Coronary artery (tissue), 2 donors: ENCODE data around the gene MEPCE.
A peak's percentile ranks its signal among the peaks of the same experiment; 100 is the strongest.
"Not testable (repeated sequence)": the region's sequence is repeated elsewhere in the genome, so short reads cannot be mapped to it uniquely, and the experiment has no call there.

ENCODE experiments used
- DNase-seq: peaks from one replicate; pipeline ENCODE4 v3.0.0-alpha.2; 2017; ENCODE audit warnings: low spot score
- H3K27ac ChIP-seq, 2 donors: fragments of 200-600 bp; sonication (generic); one replicate each; pipeline ENCODE4 v1.5.1; 2016 to 2019
- H3K4me3 ChIP-seq: fragments of 200-600 bp; sonication (generic); 2 replicates; pipeline ENCODE4 v1.5.1; 2016; ENCODE audit warnings: mild to moderate bottlenecking, moderate library complexity
- TF ChIP-seq, protein P1 (sequence below): fragments of 200-600 bp; sonication (generic); IDR thresholded peaks from one replicate; pipeline ENCODE4 v1.5.1; 2019; ENCODE audit warnings: antibody characterized with exemption

Gene MEPCE, protein sequence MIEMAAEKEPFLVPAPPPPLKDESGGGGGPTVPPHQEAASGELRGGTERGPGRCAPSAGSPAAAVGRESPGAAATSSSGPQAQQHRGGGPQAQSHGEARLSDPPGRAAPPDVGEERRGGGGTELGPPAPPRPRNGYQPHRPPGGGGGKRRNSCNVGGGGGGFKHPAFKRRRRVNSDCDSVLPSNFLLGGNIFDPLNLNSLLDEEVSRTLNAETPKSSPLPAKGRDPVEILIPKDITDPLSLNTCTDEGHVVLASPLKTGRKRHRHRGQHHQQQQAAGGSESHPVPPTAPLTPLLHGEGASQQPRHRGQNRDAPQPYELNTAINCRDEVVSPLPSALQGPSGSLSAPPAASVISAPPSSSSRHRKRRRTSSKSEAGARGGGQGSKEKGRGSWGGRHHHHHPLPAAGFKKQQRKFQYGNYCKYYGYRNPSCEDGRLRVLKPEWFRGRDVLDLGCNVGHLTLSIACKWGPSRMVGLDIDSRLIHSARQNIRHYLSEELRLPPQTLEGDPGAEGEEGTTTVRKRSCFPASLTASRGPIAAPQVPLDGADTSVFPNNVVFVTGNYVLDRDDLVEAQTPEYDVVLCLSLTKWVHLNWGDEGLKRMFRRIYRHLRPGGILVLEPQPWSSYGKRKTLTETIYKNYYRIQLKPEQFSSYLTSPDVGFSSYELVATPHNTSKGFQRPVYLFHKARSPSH

DNA sequence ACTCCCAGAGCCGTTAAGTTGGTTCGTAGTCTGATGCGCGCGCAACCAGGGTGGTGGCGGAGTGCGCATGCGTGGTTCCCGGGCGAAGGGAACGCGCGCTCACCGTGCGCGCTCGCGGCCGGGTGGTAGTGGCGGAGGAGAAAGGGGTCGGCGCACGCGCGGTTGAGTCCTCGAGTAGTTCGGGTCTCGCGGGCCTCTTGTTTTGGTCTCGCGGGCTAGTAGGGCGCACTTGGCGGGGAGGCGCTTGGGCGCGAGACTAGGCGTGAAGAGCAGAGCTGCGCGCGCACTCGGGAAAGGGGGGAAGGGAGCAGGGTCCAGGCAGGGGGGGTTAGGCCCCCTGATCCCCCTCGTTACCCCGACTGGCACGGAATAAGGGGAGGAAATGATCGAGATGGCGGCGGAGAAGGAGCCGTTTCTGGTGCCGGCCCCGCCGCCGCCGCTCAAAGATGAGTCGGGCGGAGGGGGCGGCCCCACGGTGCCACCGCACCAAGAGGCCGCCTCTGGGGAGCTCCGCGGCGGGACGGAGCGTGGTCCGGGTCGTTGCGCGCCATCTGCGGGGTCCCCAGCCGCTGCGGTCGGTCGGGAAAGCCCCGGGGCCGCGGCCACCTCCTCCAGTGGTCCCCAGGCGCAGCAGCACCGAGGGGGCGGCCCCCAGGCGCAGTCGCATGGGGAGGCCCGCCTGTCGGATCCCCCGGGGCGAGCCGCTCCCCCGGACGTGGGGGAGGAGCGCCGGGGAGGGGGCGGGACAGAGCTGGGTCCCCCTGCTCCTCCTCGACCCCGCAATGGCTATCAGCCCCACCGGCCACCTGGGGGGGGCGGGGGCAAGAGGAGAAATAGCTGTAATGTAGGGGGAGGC lies at the start of gene MEPCE:
Gene MEPCE, plus strand, starts transcription at position 195 of the 856 bp plus-strand sequence. Its CDS starts 188 bp downstream, at position 383.
- peak; percentile 97 for DNase-seq
- peak within 1 kb of the TSS; percentile 99 to 100 for H3K27ac ChIP-seq
- TF ChIP-seq, protein P1, sequence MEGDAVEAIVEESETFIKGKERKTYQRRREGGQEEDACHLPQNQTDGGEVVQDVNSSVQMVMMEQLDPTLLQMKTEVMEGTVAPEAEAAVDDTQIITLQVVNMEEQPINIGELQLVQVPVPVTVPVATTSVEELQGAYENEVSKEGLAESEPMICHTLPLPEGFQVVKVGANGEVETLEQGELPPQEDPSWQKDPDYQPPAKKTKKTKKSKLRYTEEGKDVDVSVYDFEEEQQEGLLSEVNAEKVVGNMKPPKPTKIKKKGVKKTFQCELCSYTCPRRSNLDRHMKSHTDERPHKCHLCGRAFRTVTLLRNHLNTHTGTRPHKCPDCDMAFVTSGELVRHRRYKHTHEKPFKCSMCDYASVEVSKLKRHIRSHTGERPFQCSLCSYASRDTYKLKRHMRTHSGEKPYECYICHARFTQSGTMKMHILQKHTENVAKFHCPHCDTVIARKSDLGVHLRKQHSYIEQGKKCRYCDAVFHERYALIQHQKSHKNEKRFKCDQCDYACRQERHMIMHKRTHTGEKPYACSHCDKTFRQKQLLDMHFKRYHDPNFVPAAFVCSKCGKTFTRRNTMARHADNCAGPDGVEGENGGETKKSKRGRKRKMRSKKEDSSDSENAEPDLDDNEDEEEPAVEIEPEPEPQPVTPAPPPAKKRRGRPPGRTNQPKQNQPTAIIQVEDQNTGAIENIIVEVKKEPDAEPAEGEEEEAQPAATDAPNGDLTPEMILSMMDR, result no peak
- H3K4me3 ChIP-seq, result peak within 1 kb of the TSS; percentile 80

DNA sequence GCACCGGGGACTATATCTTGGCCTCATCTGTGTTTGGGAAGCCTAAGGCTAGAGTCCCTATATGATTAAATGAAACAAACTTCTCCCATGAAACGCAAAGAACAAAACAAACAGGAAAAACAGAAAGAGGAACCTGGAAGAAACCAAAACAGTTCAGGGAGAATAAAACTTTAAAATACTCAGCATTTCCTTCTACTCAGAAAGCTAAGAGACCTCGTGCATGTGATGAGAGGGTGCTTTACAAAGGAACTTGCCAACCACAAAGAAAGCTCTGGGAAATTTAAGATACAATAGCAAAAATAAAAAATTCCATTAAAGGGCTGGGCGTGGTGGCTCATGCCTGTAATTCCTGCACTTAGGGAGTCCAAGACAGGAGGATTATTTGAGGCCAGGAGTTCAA lies 49.4 kb upstream of the MEPCE start:
- Histone ChIP-seq H3K4me3 (no peak overlapping the region), H3K27ac (peak overlapping the region in 1 of 2 donors; percentile 65)
- TF ChIP-seq, protein P1, result no peak
- no peak for DNase-seq

DNA sequence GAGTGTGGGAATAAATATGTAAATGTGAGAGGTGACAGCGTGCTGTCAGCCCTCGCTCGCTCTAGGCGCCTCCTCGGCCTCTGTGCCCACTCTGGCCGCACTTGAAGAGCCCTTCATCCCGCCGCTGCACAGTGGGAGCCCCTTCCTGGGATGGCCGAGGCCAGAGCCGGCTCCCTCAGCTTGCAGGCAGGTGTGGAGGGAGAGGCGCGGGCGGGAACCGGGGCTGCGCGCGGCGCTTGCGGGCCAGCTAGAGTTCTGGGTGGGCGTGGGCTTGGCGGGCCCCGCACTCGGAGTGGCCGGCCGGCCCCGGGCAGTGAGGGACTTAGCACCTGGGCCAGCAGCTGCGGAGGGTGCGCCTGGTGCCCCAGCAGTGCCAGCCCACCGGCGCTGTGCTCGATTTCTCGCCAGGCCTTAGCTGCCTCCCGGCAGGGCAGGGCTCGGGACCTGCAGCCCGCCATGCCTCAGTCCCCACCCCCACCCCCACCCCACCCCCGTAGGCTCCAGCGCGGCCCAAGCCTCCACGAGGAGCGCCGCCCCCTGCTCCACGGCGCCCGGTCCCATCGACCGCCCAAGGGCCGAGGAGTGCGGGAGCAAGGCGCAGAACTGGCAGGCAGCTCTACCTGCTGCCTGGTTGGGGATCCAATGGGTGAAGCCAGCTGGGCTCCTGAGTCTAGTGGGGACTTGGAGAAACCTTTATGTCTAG lies 47.9 kb upstream of the MEPCE start:
- not testable (repeated sequence) for H3K4me3 ChIP-seq, DNase-seq
- H3K27ac ChIP-seq, result peak overlapping the region in 1 of 2 donors; percentile 4

DNA sequence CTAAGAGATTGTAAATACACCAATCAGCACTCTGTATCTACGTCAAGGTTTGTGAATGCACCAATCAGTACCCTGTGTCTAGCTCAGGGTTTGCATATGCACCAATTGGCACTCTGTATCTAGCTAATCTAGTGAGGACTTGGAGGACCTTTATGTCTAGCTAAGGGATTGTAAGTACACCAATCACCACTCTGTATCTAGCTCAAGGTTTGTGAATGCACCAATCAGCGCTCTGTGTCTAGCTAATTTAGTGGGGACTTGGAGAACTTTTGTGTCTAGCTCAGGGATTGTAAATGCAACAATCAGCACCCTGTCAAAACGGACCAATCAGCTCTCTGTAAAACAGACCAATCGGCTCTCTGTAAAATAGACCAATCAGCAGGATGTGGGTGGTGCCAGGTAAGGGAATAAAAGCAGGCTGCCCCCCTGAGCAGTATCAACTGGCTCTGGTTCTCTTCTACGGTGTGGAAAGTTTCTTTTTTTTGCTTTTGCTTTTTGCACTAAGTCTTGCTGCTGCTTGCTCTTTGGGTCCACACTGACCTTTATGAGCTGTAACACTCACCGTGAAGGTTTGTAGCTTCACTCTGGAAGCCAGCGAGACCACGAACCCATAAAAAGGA lies 47.3 kb upstream of the MEPCE start:
- not testable (repeated sequence) for DNase-seq, H3K4me3 ChIP-seq
- peak overlapping the region in 1 of 2 donors; percentile 4 for H3K27ac ChIP-seq

DNA sequence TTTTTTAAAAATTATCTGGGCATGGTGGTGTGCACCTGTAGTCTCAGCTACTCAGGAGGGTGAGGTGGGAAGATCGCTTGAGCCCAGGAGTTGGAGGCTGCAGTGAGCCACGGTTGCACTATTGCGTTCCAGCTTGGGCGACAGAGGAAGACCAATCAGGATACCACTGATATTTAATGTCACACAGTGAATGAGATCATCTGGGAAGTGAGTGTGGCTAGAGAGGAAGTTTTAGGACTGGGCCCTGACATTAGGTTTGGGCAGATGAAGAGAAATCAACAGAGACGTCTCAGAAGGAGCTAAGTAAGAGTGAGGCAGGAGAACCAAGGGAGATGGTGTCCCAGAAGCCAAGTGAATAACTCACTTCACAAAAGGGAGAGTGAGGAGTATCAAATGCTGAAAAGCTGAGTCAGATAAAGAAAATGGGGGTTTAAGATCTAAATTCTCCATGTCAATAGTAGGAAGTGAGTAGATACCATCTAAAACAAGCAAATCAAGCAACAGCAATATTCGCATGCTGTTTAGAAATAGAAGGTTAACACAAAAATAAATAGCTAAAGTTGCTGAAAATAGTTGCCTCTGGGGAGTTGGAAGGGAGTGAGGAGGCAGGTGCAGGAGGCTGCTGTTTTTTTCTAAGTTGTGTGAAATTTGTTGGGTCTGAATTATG lies 44.9 kb upstream of the MEPCE start:
- Histone ChIP-seq H3K4me3 (no peak overlapping the region), H3K27ac (no peak overlapping the region)
- TF ChIP-seq, protein P1, result no peak
- no peak for DNase-seq

DNA sequence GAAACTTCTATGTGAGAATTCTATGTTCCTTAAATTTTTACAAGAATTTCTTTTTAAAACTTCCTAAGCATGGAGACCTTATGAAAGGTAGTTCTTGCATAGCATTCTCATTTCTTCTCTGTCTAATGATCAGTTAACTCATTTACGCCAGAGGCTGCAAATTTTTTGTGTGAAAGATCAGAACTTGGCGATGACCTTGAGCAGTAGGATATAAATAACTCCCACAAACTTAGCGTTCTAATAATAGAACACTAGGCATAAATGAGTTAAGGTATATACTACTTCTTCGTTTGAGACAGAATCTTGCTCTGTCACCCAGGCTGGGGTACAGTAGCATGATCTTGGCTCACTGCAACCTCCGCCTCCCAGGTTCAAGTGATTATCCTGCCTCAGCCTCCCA lies 42.7 kb upstream of the MEPCE start:
- TF ChIP-seq, protein P1, result no peak
- DNase-seq, result no peak
- no peak overlapping the region for H3K4me3 ChIP-seq
- H3K27ac ChIP-seq, result no peak overlapping the region

DNA sequence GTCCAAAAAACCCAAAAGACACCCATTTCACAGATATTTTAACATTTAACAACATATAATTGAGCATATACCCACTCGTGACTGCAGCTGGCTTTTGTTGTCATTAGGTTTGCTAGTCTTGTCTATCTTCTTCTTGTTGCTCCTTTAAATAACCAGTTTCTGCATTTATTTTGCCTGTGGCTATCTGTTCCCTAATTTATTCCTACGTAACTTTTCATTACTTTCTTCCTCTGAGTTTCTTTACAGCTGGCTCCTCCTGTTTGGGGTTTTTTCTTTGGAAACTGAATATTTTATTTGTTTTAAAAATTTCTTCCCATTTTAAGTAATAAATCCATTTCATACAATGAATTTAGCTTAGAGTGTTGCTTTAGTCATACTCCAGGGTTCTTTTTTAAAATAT lies 41.9 kb upstream of the MEPCE start:
- Histone ChIP-seq H3K4me3 (no peak overlapping the region), H3K27ac (no peak overlapping the region)
- DNase-seq, result no peak
- TF ChIP-seq, protein P1, result no peak
